B cell (primary cell): ENCODE results near the gene FCSK. TPM values are rescaled to one million over a fixed set of nuclear protein-coding genes. Genes with fewer than 3 reads are reported as not detected.

Experiments used
- ATAC-seq: fragments of 200-7000 bp; cut with Tn5 transposase; one replicate; pipeline ENCODE4 v1.10.0; 2021; ENCODE audit warnings: low read depth, mild to moderate bottlenecking, moderate number of reproducible peaks, moderate library complexity
- CTCF ChIA-PET: fragments of 350-600 bp; sonication (Branson Sonifier 250); formaldehyde crosslinking; loops from one replicate; lab custom pipeline; 2021; ENCODE audit warnings: antibody characterized with exemption, inconsistent platforms; lab: Charles Lee
- POLR2A ChIA-PET: fragments of 350-600 bp; sonication (Branson Sonifier 250); formaldehyde crosslinking; loops from one replicate; lab custom pipeline; 2021; ENCODE audit warnings: antibody characterized with exemption; lab: Charles Lee
- DNase-seq: peaks from one replicate; pipeline ENCODE4 v3.0.0; 2013
- H2AFZ ChIP-seq: 2 replicates; pipeline ENCODE4 v1.6.1; 2012; ENCODE audit warnings: mild to moderate bottlenecking, low read depth, low read length; ENCODE audit not compliant: insufficient read depth, poor library complexity, severe bottlenecking
- H3K27ac ChIP-seq, 2 donors: 1 replicate in 1 of 2; 2 replicates in 1 of 2; pipeline ENCODE4 v1.5.1; 2012 to 2013; ENCODE audit warnings: low read length in 2 of 2, mild to moderate bottlenecking in 2 of 2, moderate library complexity in 1 of 2
- H3K27me3 ChIP-seq, 4 experiments: fragments of 200-600 bp in 1 of 4; sonication (generic) in 1 of 4; replicated peaks in 1 of 4; 1 replicate in 2 of 4; 2 replicates in 2 of 4; pipeline versions ENCODE4 v1.6.1 to v1.7.0; 2013 to 2016; ENCODE audit warnings: low read length in 3 of 4, mild to moderate bottlenecking in 2 of 4, mixed read lengths in 1 of 4, moderate library complexity in 1 of 4; ENCODE audit not compliant: insufficient read depth in 4 of 4, control insufficient read depth in 3 of 4; ENCODE audit errors: control extremely low read depth in 1 of 4
- H3K36me3 ChIP-seq, 2 experiments: replicated peaks in 1 of 2; 1 replicate in 1 of 2; 2 replicates in 1 of 2; pipeline versions ENCODE4 v1.6.1 to v1.7.1; 2013; ENCODE audit warnings: low read length in 1 of 2; ENCODE audit not compliant: insufficient read depth in 2 of 2, control insufficient read depth in 1 of 2; ENCODE audit errors: control extremely low read depth in 1 of 2, extremely low read depth in 1 of 2
- H3K4me1 ChIP-seq, 2 donors: fragments of 200-600 bp in 1 of 2; sonication (generic) in 1 of 2; 1 replicate in 1 of 2; 2 replicates in 1 of 2; pipeline versions ENCODE4 v1.5.1 to v1.6.1; 2013 to 2017; ENCODE audit warnings: low read length in 2 of 2; ENCODE audit not compliant: control insufficient read depth in 2 of 2, insufficient read depth in 2 of 2
- H3K4me2 ChIP-seq: replicated peaks from 2 replicates; pipeline ENCODE3; 2012; ENCODE audit warnings: mild to moderate bottlenecking, low read depth, low read length; ENCODE audit not compliant: poor library complexity, severe bottlenecking
- H3K4me3 ChIP-seq, 5 experiments: fragments of 200-600 bp in 1 of 5; sonication (generic) in 1 of 5; 1 replicate in 3 of 5; 2 replicates in 2 of 5; pipeline versions ENCODE4 v1.5.1 to v1.7.0; 2011 to 2016; ENCODE audit warnings: low read length in 4 of 5, mild to moderate bottlenecking in 4 of 5, low read depth in 2 of 5, control low read depth in 1 of 5, moderate library complexity in 1 of 5; ENCODE audit not compliant: insufficient read depth in 1 of 5; ENCODE audit errors: control extremely low read depth in 1 of 5, extremely low read depth in 1 of 5
- H3K79me2 ChIP-seq: fragments of 200-600 bp; sonication (generic); one replicate; pipeline ENCODE4 v1.6.0; 2016; ENCODE audit warnings: low read length; ENCODE audit not compliant: control insufficient read depth, insufficient read depth
- H3K9ac ChIP-seq: fragments of 200-600 bp; sonication (generic); 2 replicates; pipeline ENCODE4 v1.6.1; 2017; ENCODE audit warnings: mild to moderate bottlenecking, low read length, moderate library complexity
- H3K9me3 ChIP-seq, 3 donors: one replicate each; pipeline versions ENCODE4 v1.6.1 to v1.7.1; 2013; ENCODE audit warnings: low read length in 2 of 3; ENCODE audit not compliant: control insufficient read depth in 2 of 3, insufficient read depth in 1 of 3; ENCODE audit errors: control extremely low read depth in 1 of 3
- H4K20me1 ChIP-seq: 2 replicates; pipeline ENCODE4 v1.6.0; 2012; ENCODE audit warnings: mild to moderate bottlenecking, low read length; ENCODE audit not compliant: insufficient read depth, control insufficient read depth, poor library complexity, severe bottlenecking
- H3K27ac Mint-ChIP-seq: one replicate; pipeline ENCODE4 v1.8.0; 2021; ENCODE audit warnings: mixed read lengths
- H3K27me3 Mint-ChIP-seq: one replicate; pipeline ENCODE4 v1.8.0; 2021; ENCODE audit warnings: mixed read lengths
- H3K4me1 Mint-ChIP-seq: one replicate; pipeline ENCODE4 v1.8.0; 2021; ENCODE audit warnings: mixed read lengths
- H3K4me3 Mint-ChIP-seq: one replicate; pipeline ENCODE4 v1.8.0; 2021; ENCODE audit warnings: mixed read lengths
- H3K9me3 Mint-ChIP-seq: one replicate; pipeline ENCODE4 v1.8.0; 2022; ENCODE audit warnings: mixed read lengths; ENCODE audit not compliant: insufficient read depth
- CTCF ChIP-seq: fragments of 200-600 bp; IDR thresholded peaks from one replicate; pipeline ENCODE4 v1.8.0; 2022; ENCODE audit warnings: antibody characterized with exemption, mild to moderate bottlenecking
- EZH2 ChIP-seq: IDR thresholded peaks from 2 replicates; pipeline ENCODE4 v1.6.1; 2012; ENCODE audit warnings: borderline replicate concordance, low read depth, mild to moderate bottlenecking, moderate library complexity, low read length; ENCODE audit not compliant: insufficient read depth, poor library complexity, severe bottlenecking
- WGBS: methylation state at CpG from one replicate; pipeline ENCODE4 v1.1.5; 2013; ENCODE audit warnings: missing lambda C conversion rate; ENCODE audit not compliant: insufficient coverage; 5-methylcytosine and 5-hydroxymethylcytosine counted together
- intact Hi-C: fragments of 100-400 bp; cut with micrococcal nuclease; formaldehyde crosslinking; loops from one replicate; pipeline ENCODE4 v1.10.0; 2022
- polyA plus RNA-seq: library from polyadenylated mRNA; depleted of rRNA; stranded (reverse); fragments of >200 nt; gene quantifications from 2 replicates; pipeline ENCODE4 v1.2.3, GENCODE V29; 2012
- total RNA-seq, 2 donors: library from RNA; stranded (reverse); fragments of 120-200 nt in 1 of 2; gene quantifications; 1 replicate in 1 of 2; 2 replicates in 1 of 2; pipeline versions ENCODE4 v1.2.3 to v1.2.4, GENCODE V29; 2013 to 2022

Gene FCSK
- total and polyA plus RNA-seq, 2 donors (not counting 1 experiment from before 2014, with no cell fraction given) = 19.4 to 24.8 TPM

GRCh38 chr16:70522216-70523075, 68.1 kb downstream of the FCSK start:
- H3K9ac ChIP-seq = peak overlapping the region; percentile 97
- no peak for DNase-seq
- H3K27ac ChIP-seq = peak overlapping the region; percentile 85 to 92
- H3K79me2 ChIP-seq = peaks cover 75% of the 10 kb centered on the region
- ChIA-PET POLR2A (interaction anchor here (0.7 to 2.6 kb wide), 4 partner anchors 14 to 143 kb away, joined by 4 to 15 read pairs (median 7); no protein-coding TSS in a partner anchor), CTCF (interaction anchor here (0.6 to 1.1 kb wide), 3 partner anchors 51 to 225 kb away, joined by 3 to 6 read pairs (median 3); no protein-coding TSS in a partner anchor)
- TF ChIP-seq CTCF (no peak), EZH2 (no peak)
- intact Hi-C loops = loop anchor here (1.0 to 10.0 kb wide), 8 partner anchors 70 to 1482 kb away; partner anchors contain the start of genes AARS1, DDX19A, DHODH and EXOSC6
- H3K4me1 Mint-ChIP-seq = peaks cover 43% of the 10 kb centered on the region
- peak overlapping the region; percentile 74 to 100 (median 87) for H3K4me3 ChIP-seq
- peaks cover 26 to 35% of the 10 kb centered on the region in 2 donors for H3K4me1 ChIP-seq
- WGBS = 73% methylated on average over 8 of the region's 18 CpGs
- peak overlapping the region; percentile 90 for H3K4me2 ChIP-seq
- no peaks in the 10 kb centered on the region for H3K9me3 ChIP-seq
- H3K36me3 ChIP-seq = peaks cover 9 to 22% of the 10 kb centered on the region in 2 experiments
- no peaks in the 10 kb centered on the region for H3K27me3 Mint-ChIP-seq
- ATAC-seq = no peak
- peak overlapping the region; percentile 94 for H3K4me3 Mint-ChIP-seq
- peaks cover 11% of the 10 kb centered on the region for H4K20me1 ChIP-seq
- H3K9me3 Mint-ChIP-seq = no peaks in the 10 kb centered on the region
- peak overlapping the region; percentile 96 for H3K27ac Mint-ChIP-seq
- peak overlapping the region; percentile 97 for H2AFZ ChIP-seq
- H3K27me3 ChIP-seq = no peaks in the 10 kb centered on the region
